ENCODE data around the gene GALNT15.

DNA sequence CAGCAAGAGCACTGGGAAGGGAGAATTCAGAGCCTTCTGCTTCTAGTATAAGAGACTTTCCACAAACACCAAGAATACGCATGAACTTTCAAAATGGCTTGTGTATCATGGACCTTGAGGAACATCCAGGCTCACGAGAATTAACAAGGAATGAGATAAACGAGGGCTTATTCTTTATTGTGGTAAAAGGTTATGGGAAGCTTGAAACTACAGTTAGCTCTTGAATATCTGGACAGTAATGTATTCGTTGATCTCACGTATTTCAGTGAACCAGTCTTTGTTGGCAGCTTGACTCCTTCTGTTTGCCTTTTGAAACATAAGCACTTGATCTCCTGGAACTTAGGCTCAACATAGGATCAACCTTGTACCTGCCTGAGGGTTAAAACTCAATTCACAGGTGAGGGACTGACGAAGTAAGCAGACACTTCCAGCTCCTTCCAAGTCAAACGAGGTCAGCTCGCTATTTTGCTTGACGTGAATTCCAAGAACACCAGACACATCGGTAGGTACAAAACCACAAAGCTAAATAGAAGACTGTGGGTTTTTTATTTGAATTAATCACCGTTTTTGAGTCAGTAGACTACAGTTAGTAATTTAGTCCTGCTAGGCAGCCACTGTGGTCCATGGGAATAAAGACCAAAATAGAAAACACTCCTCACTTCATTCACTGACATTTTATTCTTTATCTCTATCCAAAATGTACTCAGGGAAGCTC is 30.8 kb downstream of the GALNT15 start:
- TF ChIP-seq, protein P1, sequence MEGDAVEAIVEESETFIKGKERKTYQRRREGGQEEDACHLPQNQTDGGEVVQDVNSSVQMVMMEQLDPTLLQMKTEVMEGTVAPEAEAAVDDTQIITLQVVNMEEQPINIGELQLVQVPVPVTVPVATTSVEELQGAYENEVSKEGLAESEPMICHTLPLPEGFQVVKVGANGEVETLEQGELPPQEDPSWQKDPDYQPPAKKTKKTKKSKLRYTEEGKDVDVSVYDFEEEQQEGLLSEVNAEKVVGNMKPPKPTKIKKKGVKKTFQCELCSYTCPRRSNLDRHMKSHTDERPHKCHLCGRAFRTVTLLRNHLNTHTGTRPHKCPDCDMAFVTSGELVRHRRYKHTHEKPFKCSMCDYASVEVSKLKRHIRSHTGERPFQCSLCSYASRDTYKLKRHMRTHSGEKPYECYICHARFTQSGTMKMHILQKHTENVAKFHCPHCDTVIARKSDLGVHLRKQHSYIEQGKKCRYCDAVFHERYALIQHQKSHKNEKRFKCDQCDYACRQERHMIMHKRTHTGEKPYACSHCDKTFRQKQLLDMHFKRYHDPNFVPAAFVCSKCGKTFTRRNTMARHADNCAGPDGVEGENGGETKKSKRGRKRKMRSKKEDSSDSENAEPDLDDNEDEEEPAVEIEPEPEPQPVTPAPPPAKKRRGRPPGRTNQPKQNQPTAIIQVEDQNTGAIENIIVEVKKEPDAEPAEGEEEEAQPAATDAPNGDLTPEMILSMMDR (IDR thresholded peaks at IDR 0.05), result no peak
- no peak for TF ChIP-seq POLR2A (IDR thresholded peaks at IDR 0.05)

Measured in Peyer's patch (tissue), 4 donors.